Muscle of leg (tissue), 11 donors: ENCODE measurements around the gene YPEL3. TPM values are rescaled to one million over a fixed set of nuclear protein-coding genes. Genes with fewer than 3 reads are reported as not detected.
"Not testable (repeated sequence)": the region's sequence is repeated elsewhere in the genome, so short reads cannot be mapped to it uniquely, and the experiment has no call there.

Source experiments
- DNase-seq: peaks from one replicate; pipeline ENCODE4 v3.0.0; 2013
- H3K27ac ChIP-seq: one replicate; pipeline ENCODE4 v1.5.1; 2013; ENCODE audit warnings: mild to moderate bottlenecking, low read length, control low read depth
- H3K27me3 ChIP-seq: one replicate; pipeline ENCODE4 v1.6.1; 2013; ENCODE audit warnings: low read length; ENCODE audit not compliant: control insufficient read depth, insufficient read depth
- H3K36me3 ChIP-seq: one replicate; pipeline ENCODE4 v1.6.1; 2013; ENCODE audit warnings: low read length; ENCODE audit not compliant: control insufficient read depth, insufficient read depth
- H3K4me1 ChIP-seq: one replicate; pipeline ENCODE4 v1.6.1; 2013; ENCODE audit warnings: low read length; ENCODE audit not compliant: control insufficient read depth, insufficient read depth
- H3K4me3 ChIP-seq: one replicate; pipeline ENCODE4 v1.5.1; 2013; ENCODE audit warnings: low read length, control low read depth
- H3K9me3 ChIP-seq: replicated peaks from 2 replicates; pipeline ENCODE4 v1.6.1; 2013; ENCODE audit warnings: low read depth, low read length; ENCODE audit not compliant: control insufficient read depth
- WGBS: methylation state at CpG from one replicate; pipeline ENCODE4 v1.1.5; 2013; ENCODE audit warnings: missing lambda C conversion rate; ENCODE audit not compliant: insufficient coverage; 5-methylcytosine and 5-hydroxymethylcytosine counted together
- polyA plus RNA-seq, 8 donors: library from polyadenylated mRNA; unstranded; fragments of 120-200 nt; gene quantifications; one replicate each; pipeline versions ENCODE4 v1.2.1 to v1.2.3, GENCODE V29; 2013; ENCODE audit warnings: inconsistent platforms in 1 of 8, low replicate concordance in 1 of 8; ENCODE audit not compliant: insufficient read length in 8 of 8, insufficient read depth in 1 of 8
- total RNA-seq: library from RNA; stranded (reverse); fragments of 120-200 nt; gene quantifications from one replicate; pipeline ENCODE4 v1.2.4, GENCODE V29; 2013

Gene YPEL3
- total and polyA plus RNA-seq, 9 donors = 13.9 to 45.8 (median 27.8) TPM

DNA sequence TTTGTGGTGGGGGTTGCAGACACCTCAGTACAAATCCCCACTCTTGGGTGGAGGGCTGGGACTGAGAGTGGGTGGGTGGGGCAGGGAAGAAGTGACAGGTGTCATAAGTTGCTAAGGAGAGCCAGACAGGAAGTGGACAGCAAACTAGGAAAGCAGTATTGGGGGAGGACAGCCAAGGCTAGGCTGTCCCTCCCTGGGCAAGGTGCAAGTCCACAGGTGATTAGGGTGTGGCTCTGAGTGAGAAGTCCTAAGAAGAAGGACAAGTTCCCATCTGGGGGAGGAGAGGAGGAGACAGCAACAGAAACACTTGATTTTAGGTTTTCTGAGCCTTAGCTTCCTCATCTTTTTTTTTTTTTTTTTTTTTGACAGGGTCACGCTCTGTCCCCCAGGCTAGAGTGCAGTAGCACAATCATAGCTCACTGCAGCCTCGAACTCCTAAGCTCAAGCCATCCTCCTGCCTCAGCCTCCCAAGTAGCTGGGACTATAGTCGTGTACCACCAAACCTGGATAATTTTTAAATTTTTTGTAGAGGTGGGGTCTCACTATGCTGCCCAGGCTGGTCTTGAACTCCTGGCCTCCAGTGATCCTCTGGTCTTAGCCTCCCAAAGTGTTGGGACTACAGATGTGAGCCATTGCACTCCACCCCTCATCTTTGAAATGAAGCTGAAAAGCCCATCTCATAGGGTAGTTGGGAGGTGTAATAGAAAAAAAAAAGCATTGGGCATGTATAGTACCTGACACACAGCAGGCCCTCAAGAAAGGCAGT is 24.5 kb upstream of the YPEL3 start:
- peaks cover 56% of the 10 kb centered on the region for H3K36me3 ChIP-seq
- no peaks in the 10 kb centered on the region for H3K27me3 ChIP-seq
- H3K4me3 ChIP-seq = no peak overlapping the region
- DNase-seq = no peak
- H3K9me3 ChIP-seq = no peaks in the 10 kb centered on the region
- WGBS = no CpG with 5 or more reads among the region's 3 CpGs
- H3K4me1 ChIP-seq = peaks cover 22% of the 10 kb centered on the region
- H3K27ac ChIP-seq = no peak overlapping the region

- H3K27me3 ChIP-seq = no peaks in the 10 kb centered on the region
- peaks cover 63% of the 10 kb centered on the region for H3K36me3 ChIP-seq
- no peaks in the 10 kb centered on the region for H3K9me3 ChIP-seq
- WGBS = no CpG with 5 or more reads among the region's 2 CpGs
- H3K4me3 ChIP-seq = no peak overlapping the region
- peaks cover 27% of the 10 kb centered on the region for H3K4me1 ChIP-seq
- no peak overlapping the region for H3K27ac ChIP-seq
- DNase-seq = no peak
Observed at GRCh38 chr16:30119428-30119827, 23.4 kb upstream of the YPEL3 start.

- Histone ChIP-seq H3K27me3 (no peaks in the 10 kb centered on the region), H3K36me3 (peaks cover 75% of the 10 kb centered on the region)
Observed at GRCh38 chr16:30117768-30118167, 21.8 kb upstream of the YPEL3 start.

DNA sequence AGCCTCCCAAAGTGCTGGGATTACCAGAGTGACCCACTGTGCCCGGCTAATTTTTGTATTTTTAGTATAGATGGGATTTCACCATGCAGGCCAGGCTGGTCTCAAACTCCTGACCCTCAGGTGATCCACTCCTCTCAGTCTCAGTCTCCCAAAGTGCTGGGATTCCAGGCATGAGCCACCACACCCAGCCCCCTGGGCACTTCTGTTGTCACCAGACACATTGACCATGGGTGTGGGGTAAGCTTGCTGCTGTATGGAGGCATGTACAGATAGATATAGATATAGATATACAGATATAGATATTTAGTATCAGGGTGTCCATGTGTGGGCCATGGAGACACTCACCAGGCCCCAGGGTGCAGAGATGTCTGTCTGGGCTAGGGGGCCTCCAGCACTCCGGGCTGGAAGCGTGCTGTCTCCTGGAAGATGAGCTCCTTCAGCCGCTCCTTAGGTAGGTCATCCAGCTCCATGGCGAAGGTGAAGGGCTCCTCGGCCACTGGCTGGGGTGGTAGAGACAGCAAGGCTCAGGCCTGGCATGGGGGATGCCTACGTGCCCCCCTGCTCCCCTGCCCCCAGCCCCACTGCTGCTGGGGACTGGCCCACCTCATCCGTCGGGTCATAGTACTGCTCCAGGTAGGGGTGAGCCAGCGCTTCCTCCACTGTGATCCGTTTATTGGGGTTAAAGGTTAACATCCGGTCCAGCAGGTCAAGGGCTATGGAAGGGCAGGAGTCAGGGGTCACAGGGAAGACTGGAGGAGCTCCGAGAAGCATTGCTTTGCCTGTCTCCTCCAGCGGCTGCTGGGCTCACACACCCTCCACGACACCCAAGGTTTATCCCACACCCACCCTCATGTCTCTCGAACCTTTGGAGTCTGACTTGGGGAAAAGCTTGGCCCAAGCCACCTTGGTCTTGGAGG is 20.5 kb upstream of the YPEL3 start:
- no peaks in the 10 kb centered on the region for H3K9me3 ChIP-seq
- H3K4me1 ChIP-seq = peaks cover 18% of the 10 kb centered on the region
- no peaks in the 10 kb centered on the region for H3K27me3 ChIP-seq
- peaks cover 78% of the 10 kb centered on the region for H3K36me3 ChIP-seq
- no peak overlapping the region for H3K27ac ChIP-seq
- DNase-seq = no peak
- H3K4me3 ChIP-seq = no peak overlapping the region
- WGBS = 59% methylated on average over 5 of the region's 16 CpGs

More at GRCh38 chr16:30117768-30118167, 21.8 kb upstream of the YPEL3 start:
- H3K4me3 ChIP-seq = no peak overlapping the region
- H3K4me1 ChIP-seq = peaks cover 28% of the 10 kb centered on the region
- H3K9me3 ChIP-seq = no peaks in the 10 kb centered on the region
- WGBS = 90% methylated on average over 9 of the region's 10 CpGs
- no peak for DNase-seq
- H3K27ac ChIP-seq = no peak overlapping the region

DNA sequence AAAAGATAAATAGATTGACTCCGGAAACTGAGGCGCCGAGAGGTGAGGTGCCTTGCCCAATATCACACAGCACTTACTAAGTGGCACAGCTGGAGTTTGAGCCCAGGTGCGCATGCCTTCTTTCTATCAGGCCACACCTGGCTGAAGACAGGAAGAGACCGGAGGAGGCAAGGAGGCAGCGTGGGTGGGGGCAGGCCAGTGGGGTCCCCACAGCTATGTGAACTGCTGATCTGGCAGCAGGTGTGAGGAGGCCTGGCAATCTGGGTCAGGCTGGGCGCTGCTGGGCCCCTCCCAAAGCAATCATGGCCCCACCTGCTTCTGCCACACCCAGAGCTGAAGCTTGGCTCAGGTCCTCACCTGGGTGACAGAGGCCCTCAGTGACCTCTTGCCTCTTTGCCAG is 19.2 kb upstream of the YPEL3 start:
- DNase-seq = no peak
- H3K4me1 ChIP-seq = peaks cover 21% of the 10 kb centered on the region
- H3K36me3 ChIP-seq = peaks cover 67% of the 10 kb centered on the region
- no peaks in the 10 kb centered on the region for H3K27me3 ChIP-seq
- H3K9me3 ChIP-seq = no peaks in the 10 kb centered on the region
- H3K27ac ChIP-seq = no peak overlapping the region
- 87% methylated on average over 3 of the region's 7 CpGs for WGBS
- H3K4me3 ChIP-seq = no peak overlapping the region

DNA sequence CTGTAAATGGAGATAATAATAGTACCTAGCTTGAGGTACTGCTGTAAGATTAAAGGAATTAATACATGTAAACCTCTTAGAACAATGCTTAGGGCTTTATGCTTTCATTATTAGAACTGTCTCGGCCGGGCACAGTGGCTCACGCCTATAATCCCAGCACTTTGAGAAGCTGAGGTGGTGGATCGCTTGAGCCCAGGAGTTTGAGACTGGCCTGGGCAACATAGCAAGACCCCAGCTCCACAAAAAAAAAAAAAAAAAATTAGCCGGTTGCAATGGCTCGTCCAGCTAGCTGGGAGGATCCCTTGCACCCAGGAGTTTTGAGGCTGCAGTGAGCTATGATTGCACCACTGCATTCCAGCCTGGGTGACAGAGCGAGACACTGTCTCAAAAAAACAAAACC is 18.8 kb upstream of the YPEL3 start:
- 100% methylated on average over 3 of the region's 7 CpGs for WGBS
- not testable (repeated sequence) for H3K27me3 ChIP-seq, H3K4me3 ChIP-seq, H3K27ac ChIP-seq, H3K9me3 ChIP-seq, DNase-seq
- Histone ChIP-seq H3K4me1 (peaks cover 19% of the 10 kb centered on the region), H3K36me3 (peaks cover 64% of the 10 kb centered on the region)

DNA sequence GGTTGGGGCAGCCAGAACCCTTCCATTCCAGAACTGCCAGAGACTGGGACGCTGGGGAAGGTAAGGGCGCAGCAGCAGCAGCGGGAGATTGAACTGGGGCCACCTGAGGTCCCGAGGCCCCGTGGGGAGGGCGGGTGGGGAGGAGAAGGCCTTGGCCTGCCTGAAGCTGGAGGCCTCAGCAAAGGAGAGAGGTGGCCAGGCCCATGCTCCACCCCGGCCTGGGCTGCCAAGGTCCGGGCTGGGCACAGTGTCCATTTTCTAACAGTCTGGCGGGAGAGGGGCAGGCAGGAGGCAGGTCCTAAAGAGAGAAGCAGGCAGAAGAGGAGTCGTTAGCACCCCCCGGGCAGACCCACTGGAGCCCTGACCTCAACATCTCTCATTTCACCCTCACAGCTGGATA is 18.4 kb upstream of the YPEL3 start:
- no peaks in the 10 kb centered on the region for H3K27me3 ChIP-seq
- no peak overlapping the region for H3K4me3 ChIP-seq
- no peak overlapping the region for H3K27ac ChIP-seq
- H3K36me3 ChIP-seq = peaks cover 64% of the 10 kb centered on the region
- H3K4me1 ChIP-seq = peaks cover 19% of the 10 kb centered on the region
- WGBS = 76% methylated on average over 4 of the region's 11 CpGs
- DNase-seq = no peak
- no peaks in the 10 kb centered on the region for H3K9me3 ChIP-seq

DNA sequence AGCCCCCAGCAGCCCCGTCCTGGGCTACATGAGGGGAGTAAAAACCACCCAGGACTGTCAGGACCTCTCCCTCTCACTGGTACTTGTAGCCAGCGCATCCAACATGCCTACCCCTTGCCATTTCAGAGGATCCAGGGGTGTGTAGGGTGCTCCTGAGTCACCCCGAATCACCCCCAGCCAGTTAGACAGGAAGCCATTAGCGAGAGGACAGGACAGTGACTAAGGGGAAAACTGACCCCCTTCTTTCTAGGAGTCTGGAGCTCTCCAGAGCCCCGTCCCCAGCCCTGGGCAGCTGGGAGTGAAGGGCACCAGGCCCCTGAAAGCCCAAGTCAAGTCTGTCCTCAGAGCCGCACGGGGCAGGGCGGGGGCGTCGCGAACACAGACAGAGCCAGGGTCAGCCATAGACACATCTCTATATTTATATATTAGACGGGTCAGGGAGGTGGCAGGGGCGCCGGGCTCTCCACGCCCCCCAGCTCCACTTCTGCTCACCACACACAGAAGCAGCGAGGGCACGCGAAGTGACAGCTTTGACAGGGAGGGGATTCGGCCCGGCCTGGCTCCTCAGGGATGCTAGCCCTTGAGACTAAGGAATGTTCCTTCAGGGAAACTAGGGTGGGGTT is 17.8 kb upstream of the YPEL3 start:
- Histone ChIP-seq H3K36me3 (peaks cover 61% of the 10 kb centered on the region), H3K27me3 (no peaks in the 10 kb centered on the region), H3K4me1 (peaks cover 19% of the 10 kb centered on the region), H3K27ac (no peak overlapping the region), H3K4me3 (no peak overlapping the region), H3K9me3 (no peaks in the 10 kb centered on the region)
- DNase-seq = no peak
- 40% methylated on average over 1 of the region's 20 CpGs for WGBS

DNA sequence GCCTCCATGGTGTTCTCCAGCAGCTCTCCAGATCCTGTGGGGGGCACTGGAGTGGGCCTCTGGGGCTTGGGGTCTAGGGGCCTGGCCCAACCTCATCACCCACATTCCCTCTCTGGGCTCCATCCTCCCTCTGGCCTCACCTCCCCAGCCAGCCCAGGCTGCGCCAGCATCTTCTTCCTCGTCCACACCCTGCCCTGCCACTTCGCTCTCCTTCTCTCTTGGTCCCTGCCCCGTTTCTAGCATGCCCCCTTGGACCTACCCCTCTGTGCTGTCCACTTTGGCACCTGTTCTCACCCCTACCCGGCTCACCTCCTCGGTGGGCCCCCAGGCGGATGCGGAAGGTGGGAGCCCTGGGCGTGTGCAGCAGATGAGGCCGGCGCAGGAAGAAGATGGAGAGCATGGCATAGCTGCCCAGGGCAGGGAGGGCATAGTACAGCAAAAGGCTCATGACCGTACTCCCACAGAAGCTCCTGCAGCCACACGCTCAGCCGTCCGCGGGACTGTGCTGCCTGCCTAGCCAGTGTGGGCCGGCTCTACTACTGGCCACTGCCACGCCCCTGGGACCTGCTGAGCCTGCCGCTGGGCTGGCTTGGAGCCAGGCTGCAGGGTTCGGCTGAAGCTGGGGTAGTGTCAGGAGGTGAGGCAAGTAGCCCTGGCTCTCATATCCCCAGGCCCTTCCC is 17.2 kb upstream of the YPEL3 start, which contains the start of gene GDPD3:
Gene GDPD3, minus strand, starts transcription at position 507 of the 680 bp plus-strand sequence. Its CDS starts 59 bp downstream, at position 448.
- peaks cover 58% of the 10 kb centered on the region for H3K36me3 ChIP-seq
- H3K27ac ChIP-seq = no peak within 1 kb of the TSS
- peaks cover 19% of the 10 kb centered on the region for H3K4me1 ChIP-seq
- H3K27me3 ChIP-seq = no peaks in the 10 kb centered on the region
- 69% methylated on average over 16 of the region's 20 CpGs for WGBS
- no peaks in the 10 kb centered on the region for H3K9me3 ChIP-seq
- H3K4me3 ChIP-seq = no peak within 1 kb of the TSS
- DNase-seq = no peak
